B cell (primary cell): ENCODE results near the gene CTNND1. TPM values are rescaled to one million over a fixed set of nuclear protein-coding genes. Genes with fewer than 3 reads are reported as not detected.
A peak's percentile ranks its signal among the peaks of the same experiment; 100 is the strongest.

Experiments used
- ATAC-seq: fragments of 200-7000 bp; cut with Tn5 transposase; one replicate; pipeline ENCODE4 v1.10.0; 2021; ENCODE audit warnings: low read depth, mild to moderate bottlenecking, moderate number of reproducible peaks, moderate library complexity
- CTCF ChIA-PET: fragments of 350-600 bp; sonication (Branson Sonifier 250); formaldehyde crosslinking; loops from one replicate; lab custom pipeline; 2021; ENCODE audit warnings: antibody characterized with exemption, inconsistent platforms; lab: Charles Lee
- POLR2A ChIA-PET: fragments of 350-600 bp; sonication (Branson Sonifier 250); formaldehyde crosslinking; loops from one replicate; lab custom pipeline; 2021; ENCODE audit warnings: antibody characterized with exemption; lab: Charles Lee
- DNase-seq: peaks from one replicate; pipeline ENCODE4 v3.0.0; 2013
- H2AFZ ChIP-seq: 2 replicates; pipeline ENCODE4 v1.6.1; 2012; ENCODE audit warnings: mild to moderate bottlenecking, low read depth, low read length; ENCODE audit not compliant: insufficient read depth, poor library complexity, severe bottlenecking
- H3K27ac ChIP-seq, 2 donors: 1 replicate in 1 of 2; 2 replicates in 1 of 2; pipeline ENCODE4 v1.5.1; 2012 to 2013; ENCODE audit warnings: low read length in 2 of 2, mild to moderate bottlenecking in 2 of 2, moderate library complexity in 1 of 2
- H3K27me3 ChIP-seq, 4 experiments: fragments of 200-600 bp in 1 of 4; sonication (generic) in 1 of 4; replicated peaks in 1 of 4; 1 replicate in 2 of 4; 2 replicates in 2 of 4; pipeline versions ENCODE4 v1.6.1 to v1.7.0; 2013 to 2016; ENCODE audit warnings: low read length in 3 of 4, mild to moderate bottlenecking in 2 of 4, mixed read lengths in 1 of 4, moderate library complexity in 1 of 4; ENCODE audit not compliant: insufficient read depth in 4 of 4, control insufficient read depth in 3 of 4; ENCODE audit errors: control extremely low read depth in 1 of 4
- H3K36me3 ChIP-seq, 2 experiments: replicated peaks in 1 of 2; 1 replicate in 1 of 2; 2 replicates in 1 of 2; pipeline versions ENCODE4 v1.6.1 to v1.7.1; 2013; ENCODE audit warnings: low read length in 1 of 2; ENCODE audit not compliant: insufficient read depth in 2 of 2, control insufficient read depth in 1 of 2; ENCODE audit errors: control extremely low read depth in 1 of 2, extremely low read depth in 1 of 2
- H3K4me1 ChIP-seq, 2 donors: fragments of 200-600 bp in 1 of 2; sonication (generic) in 1 of 2; 1 replicate in 1 of 2; 2 replicates in 1 of 2; pipeline versions ENCODE4 v1.5.1 to v1.6.1; 2013 to 2017; ENCODE audit warnings: low read length in 2 of 2; ENCODE audit not compliant: control insufficient read depth in 2 of 2, insufficient read depth in 2 of 2
- H3K4me2 ChIP-seq: replicated peaks from 2 replicates; pipeline ENCODE3; 2012; ENCODE audit warnings: mild to moderate bottlenecking, low read depth, low read length; ENCODE audit not compliant: poor library complexity, severe bottlenecking
- H3K4me3 ChIP-seq, 5 experiments: fragments of 200-600 bp in 1 of 5; sonication (generic) in 1 of 5; 1 replicate in 3 of 5; 2 replicates in 2 of 5; pipeline versions ENCODE4 v1.5.1 to v1.7.0; 2011 to 2016; ENCODE audit warnings: low read length in 4 of 5, mild to moderate bottlenecking in 4 of 5, low read depth in 2 of 5, control low read depth in 1 of 5, moderate library complexity in 1 of 5; ENCODE audit not compliant: insufficient read depth in 1 of 5; ENCODE audit errors: control extremely low read depth in 1 of 5, extremely low read depth in 1 of 5
- H3K79me2 ChIP-seq: fragments of 200-600 bp; sonication (generic); one replicate; pipeline ENCODE4 v1.6.0; 2016; ENCODE audit warnings: low read length; ENCODE audit not compliant: control insufficient read depth, insufficient read depth
- H3K9ac ChIP-seq: fragments of 200-600 bp; sonication (generic); 2 replicates; pipeline ENCODE4 v1.6.1; 2017; ENCODE audit warnings: mild to moderate bottlenecking, low read length, moderate library complexity
- H3K9me3 ChIP-seq, 3 donors: one replicate each; pipeline versions ENCODE4 v1.6.1 to v1.7.1; 2013; ENCODE audit warnings: low read length in 2 of 3; ENCODE audit not compliant: control insufficient read depth in 2 of 3, insufficient read depth in 1 of 3; ENCODE audit errors: control extremely low read depth in 1 of 3
- H4K20me1 ChIP-seq: 2 replicates; pipeline ENCODE4 v1.6.0; 2012; ENCODE audit warnings: mild to moderate bottlenecking, low read length; ENCODE audit not compliant: insufficient read depth, control insufficient read depth, poor library complexity, severe bottlenecking
- H3K27ac Mint-ChIP-seq: one replicate; pipeline ENCODE4 v1.8.0; 2021; ENCODE audit warnings: mixed read lengths
- H3K27me3 Mint-ChIP-seq: one replicate; pipeline ENCODE4 v1.8.0; 2021; ENCODE audit warnings: mixed read lengths
- H3K4me1 Mint-ChIP-seq: one replicate; pipeline ENCODE4 v1.8.0; 2021; ENCODE audit warnings: mixed read lengths
- H3K4me3 Mint-ChIP-seq: one replicate; pipeline ENCODE4 v1.8.0; 2021; ENCODE audit warnings: mixed read lengths
- H3K9me3 Mint-ChIP-seq: one replicate; pipeline ENCODE4 v1.8.0; 2022; ENCODE audit warnings: mixed read lengths; ENCODE audit not compliant: insufficient read depth
- EZH2 ChIP-seq: IDR thresholded peaks from 2 replicates; pipeline ENCODE4 v1.6.1; 2012; ENCODE audit warnings: borderline replicate concordance, low read depth, mild to moderate bottlenecking, moderate library complexity, low read length; ENCODE audit not compliant: insufficient read depth, poor library complexity, severe bottlenecking
- WGBS: methylation state at CpG from one replicate; pipeline ENCODE4 v1.1.5; 2013; ENCODE audit warnings: missing lambda C conversion rate; ENCODE audit not compliant: insufficient coverage; 5-methylcytosine and 5-hydroxymethylcytosine counted together
- intact Hi-C: fragments of 100-400 bp; cut with micrococcal nuclease; formaldehyde crosslinking; loops from one replicate; pipeline ENCODE4 v1.10.0; 2022
- polyA plus RNA-seq: library from polyadenylated mRNA; depleted of rRNA; stranded (reverse); fragments of >200 nt; gene quantifications from 2 replicates; pipeline ENCODE4 v1.2.3, GENCODE V29; 2012
- total RNA-seq, 2 donors: library from RNA; stranded (reverse); fragments of 120-200 nt in 1 of 2; gene quantifications; 1 replicate in 1 of 2; 2 replicates in 1 of 2; pipeline versions ENCODE4 v1.2.3 to v1.2.4, GENCODE V29; 2013 to 2022
- TF ChIP-seq, protein P1 (sequence below): fragments of 200-600 bp; IDR thresholded peaks from one replicate; pipeline ENCODE4 v1.8.0; 2022; ENCODE audit warnings: antibody characterized with exemption, mild to moderate bottlenecking

CTNND1 gene
- total and polyA plus RNA-seq, 2 donors (not counting 1 experiment from before 2014, with no cell fraction given): 12.1 to 54.4 TPM

GRCh38 chr11:57798905-57799559 lies 37.4 kb downstream of the CTNND1 start:
- ATAC-seq: peak; percentile 42
- Histone ChIP-seq H3K79me2 (peaks cover 10% of the 10 kb centered on the region), H2AFZ (peak overlapping the region; percentile 68), H3K9me3 (no peaks in the 10 kb centered on the region), H3K4me2 (peak overlapping the region; percentile 44), H3K36me3 (peaks cover 6 to 21% of the 10 kb centered on the region in 2 experiments), H3K4me1 (peaks cover 30% of the 10 kb centered on the region in 2 donors), H3K27me3 (no peaks in the 10 kb centered on the region), H3K4me3 (no peak overlapping the region), H3K9ac (no peak overlapping the region), H4K20me1 (no peaks in the 10 kb centered on the region), H3K27ac (peak overlapping the region; percentile 64 to 90)
- intact Hi-C loops: loop anchor here (10.0 kb wide), 1 partner anchor 1356 kb away; no protein-coding TSS in a partner anchor
- Mint-ChIP-seq H3K4me1 (peaks cover 43% of the 10 kb centered on the region), H3K27ac (peak overlapping the region; percentile 97), H3K4me3 (peak overlapping the region; percentile 59), H3K27me3 (no peaks in the 10 kb centered on the region), H3K9me3 (no peaks in the 10 kb centered on the region)
- ChIA-PET CTCF (interaction anchor here (0.9 to 7.1 kb wide), 16 partner anchors 14 to 1359 kb away, joined by 3 to 180 read pairs (median 26); partner anchors contain the start of genes BTBD18, CTNND1, MED19 and SELENOH), POLR2A (interaction anchor here (0.6 to 2.7 kb wide), 6 partner anchors 8 to 87 kb away, joined by 3 to 24 read pairs (median 4); partner anchors contain the start of genes MED19, SELENOH and TMX2)
- TF ChIP-seq, protein P1, sequence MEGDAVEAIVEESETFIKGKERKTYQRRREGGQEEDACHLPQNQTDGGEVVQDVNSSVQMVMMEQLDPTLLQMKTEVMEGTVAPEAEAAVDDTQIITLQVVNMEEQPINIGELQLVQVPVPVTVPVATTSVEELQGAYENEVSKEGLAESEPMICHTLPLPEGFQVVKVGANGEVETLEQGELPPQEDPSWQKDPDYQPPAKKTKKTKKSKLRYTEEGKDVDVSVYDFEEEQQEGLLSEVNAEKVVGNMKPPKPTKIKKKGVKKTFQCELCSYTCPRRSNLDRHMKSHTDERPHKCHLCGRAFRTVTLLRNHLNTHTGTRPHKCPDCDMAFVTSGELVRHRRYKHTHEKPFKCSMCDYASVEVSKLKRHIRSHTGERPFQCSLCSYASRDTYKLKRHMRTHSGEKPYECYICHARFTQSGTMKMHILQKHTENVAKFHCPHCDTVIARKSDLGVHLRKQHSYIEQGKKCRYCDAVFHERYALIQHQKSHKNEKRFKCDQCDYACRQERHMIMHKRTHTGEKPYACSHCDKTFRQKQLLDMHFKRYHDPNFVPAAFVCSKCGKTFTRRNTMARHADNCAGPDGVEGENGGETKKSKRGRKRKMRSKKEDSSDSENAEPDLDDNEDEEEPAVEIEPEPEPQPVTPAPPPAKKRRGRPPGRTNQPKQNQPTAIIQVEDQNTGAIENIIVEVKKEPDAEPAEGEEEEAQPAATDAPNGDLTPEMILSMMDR: no peak
- no peak for TF ChIP-seq EZH2
- WGBS: 86% methylated on average over 1 of the region's 1 CpG
- DNase-seq: peak; percentile 47
